HEK293 (cell line): ENCODE results near the gene HOXD11.

Experiments used
- CTCF ChIA-PET: fragments of 350-600 bp; formaldehyde crosslinking; extraction: SDS; loops from one replicate; lab custom pipeline; 2021; ENCODE audit warnings: antibody characterized with exemption; lab: Yijun Ruan, JAX
- POLR2A ChIA-PET: fragments of 300-600 bp; formaldehyde crosslinking; extraction: SDS; loops from one replicate; lab custom pipeline; 2020; ENCODE audit warnings: antibody characterized with exemption, inconsistent platforms; lab: Yijun Ruan, JAX
- H3K27ac ChIP-seq: fragments of 200-500 bp; sonication (Bioruptor generic); 2 replicates; pipeline ENCODE4 v1.5.1; 2014; ENCODE audit warnings: low read depth, low read length, control low read depth, inconsistent platforms; ENCODE audit errors: extremely low read depth
- H3K36me3 ChIP-seq, 2 experiments: fragments of 200-500 bp in 1 of 2; sonication (Bioruptor generic) in 1 of 2; 1 replicate in 1 of 2; 2 replicates in 1 of 2; pipeline ENCODE4 v1.5.1; 2014 to 2017; ENCODE audit warnings: inconsistent platforms in 2 of 2, low read length in 2 of 2; ENCODE audit not compliant: control insufficient read depth in 2 of 2, insufficient read depth in 1 of 2
- H3K4me1 ChIP-seq: fragments of 200-500 bp; sonication (Bioruptor generic); 2 replicates; pipeline ENCODE4 v1.5.1; 2014; ENCODE audit warnings: mild to moderate bottlenecking, low read length, inconsistent platforms; ENCODE audit not compliant: control insufficient read depth, insufficient read depth
- H3K4me3 ChIP-seq: 2 replicates; pipeline ENCODE4 v1.5.1; 2011; ENCODE audit warnings: low read depth, mild to moderate bottlenecking, control low read depth, low read length, moderate library complexity
- H3K9me3 ChIP-seq: fragments of 200-500 bp; sonication (Bioruptor generic); 2 replicates; pipeline ENCODE4 v1.5.1; 2014; ENCODE audit warnings: low read depth, low read length, inconsistent platforms; ENCODE audit not compliant: control insufficient read depth, insufficient read depth
- ELK4 ChIP-seq: IDR thresholded peaks from 2 replicates; pipeline ENCODE4 v1.6.1; 2011; ENCODE audit warnings: mild to moderate bottlenecking, low read depth, low read length, borderline replicate concordance
- FEZF1 ChIP-seq: fragments of 450-650 bp; formaldehyde crosslinking; IDR thresholded peaks from 2 replicates; pipeline ENCODE4 v1.5.1; 2016; ENCODE audit warnings: missing biosample characterization, missing genetic modification characterization
- GLIS1 ChIP-seq: fragments of 450-650 bp; formaldehyde crosslinking; IDR thresholded peaks from 2 replicates; pipeline ENCODE4 v1.5.1; 2016; ENCODE audit warnings: missing biosample characterization, missing genetic modification characterization
- GLIS2 ChIP-seq: fragments of 450-650 bp; formaldehyde crosslinking; IDR thresholded peaks from 2 replicates; pipeline ENCODE4 v1.5.1; 2016; ENCODE audit warnings: missing biosample characterization, missing genetic modification characterization
- KLF1 ChIP-seq: fragments of 450-650 bp; formaldehyde crosslinking; IDR thresholded peaks from 2 replicates; pipeline ENCODE4 v1.5.1; 2016; ENCODE audit warnings: missing biosample characterization, missing genetic modification characterization
- OVOL3 ChIP-seq: fragments of 450-650 bp; formaldehyde crosslinking; IDR thresholded peaks from 2 replicates; pipeline ENCODE4 v1.5.1; 2016; ENCODE audit warnings: missing biosample characterization, missing genetic modification characterization
- PRDM10 ChIP-seq: fragments of 450-650 bp; formaldehyde crosslinking; IDR thresholded peaks from 2 replicates; pipeline ENCODE4 v1.5.1; 2016; ENCODE audit warnings: missing biosample characterization, missing genetic modification characterization
- YY1 ChIP-seq: fragments of 450-650 bp; formaldehyde crosslinking; IDR thresholded peaks from 2 replicates; pipeline ENCODE4 v1.5.1; 2018; ENCODE audit warnings: missing biosample characterization, missing genetic modification characterization
- ZBTB6 ChIP-seq: fragments of 450-650 bp; formaldehyde crosslinking; IDR thresholded peaks from 2 replicates; pipeline ENCODE4 v1.5.1; 2017; ENCODE audit warnings: missing biosample characterization, missing genetic modification characterization
- ZNF335 ChIP-seq: fragments of 450-650 bp; formaldehyde crosslinking; conservative IDR thresholded peaks from 2 replicates; pipeline ENCODE4 v1.5.1; 2016; ENCODE audit warnings: missing biosample characterization, missing genetic modification characterization
- ZNF416 ChIP-seq: fragments of 450-650 bp; formaldehyde crosslinking; IDR thresholded peaks from 2 replicates; pipeline ENCODE4 v1.5.1; 2016; ENCODE audit warnings: missing biosample characterization, missing genetic modification characterization
- ZNF513 ChIP-seq: fragments of 450-650 bp; IDR thresholded peaks from 2 replicates; pipeline ENCODE4 v1.5.1; 2018; ENCODE audit warnings: missing biosample characterization, missing genetic modification characterization

The HOXD11 gene

GRCh38 chr2:176155356-176156044, 48.4 kb downstream of the HOXD11 start (continued):
- TF ChIP-seq ELK4: no peak
- TF ChIP-seq, all 188 proteins: peak for 0

GRCh38 chr2:176156301-176156806, 49.3 kb downstream of the HOXD11 start:
- peaks cover 0 to 34% of the 10 kb centered on the region in 2 experiments; a peak in 1 of 3 replicates for H3K36me3 ChIP-seq
- H3K27ac ChIP-seq: peak overlapping the region; percentile 98
- H3K9me3 ChIP-seq: no peaks in the 10 kb centered on the region
- peaks cover 17% of the 10 kb centered on the region for H3K4me1 ChIP-seq
- TF ChIP-seq KLF1 (tag by site-specific recombination): peak; percentile 53
- no peak for TF ChIP-seq ZBTB6 (tag by site-specific recombination)
- ChIA-PET POLR2A (interaction anchor here (1.0 to 1.3 kb wide), 2 partner anchors 16 to 498 kb away, joined by 3 read pairs; no protein-coding TSS in a partner anchor), CTCF (interaction anchor here (1.2 kb wide), 1 partner anchor 1467 kb away, joined by 4 read pairs; no protein-coding TSS in a partner anchor)
- peak overlapping the region; percentile 48; the same call in 1 of the 2 replicates for H3K4me3 ChIP-seq

- ChIA-PET CTCF (interaction anchor here (1.2 kb wide), 1 partner anchor 1468 kb away, joined by 4 read pairs; no protein-coding TSS in a partner anchor), POLR2A (interaction anchor here (1.0 kb wide), 1 partner anchor 497 kb away, joined by 3 read pairs; no protein-coding TSS in a partner anchor)
- Histone ChIP-seq H3K4me1 (peaks cover 17% of the 10 kb centered on the region), H3K9me3 (no peaks in the 10 kb centered on the region), H3K36me3 (peaks cover 0 to 30% of the 10 kb centered on the region in 2 experiments; a peak in 1 of 3 replicates), H3K27ac (peak within 1 kb of the TSS; percentile 98), H3K4me3 (peak within 1 kb of the TSS; percentile 48)
- peak; percentile 65; the same call in 1 of the 2 replicates for TF ChIP-seq GLIS1
- peak; percentile 12; the same call in 1 of the 2 replicates for TF ChIP-seq FEZF1
- TF ChIP-seq OVOL3 (tag by site-specific recombination): no peak
- peak; percentile 92 for TF ChIP-seq PRDM10 (tag by site-specific recombination)
- TF ChIP-seq ZNF416 (tag by site-specific recombination): no peak
- peak; percentile 63; the same call in 1 of the 2 replicates for TF ChIP-seq YY1
- peak; percentile 43 for TF ChIP-seq ZNF513 (tag by site-specific recombination)
- peak; percentile 42 for TF ChIP-seq ZNF335 (tag by site-specific recombination)
- 0 out of 2 replicates have a peak, but pooled peaks have one; percentile 25 for TF ChIP-seq GLIS2
These were observed 49.9 kb downstream of the HOXD11 start, which contains the start of gene HOXD3 for GRCh38 chr2:176156807-176157498. Gene HOXD3 (plus strand): TSS chr2:176157307. CDS start chr2:176169115, 11,808 bp downstream.
